Skeletal muscle cell (primary cell): Measurements from ENCODE around the gene TRPM1.

ENCODE experiments used
- DNase-seq: peaks from one replicate; pipeline ENCODE4 v3.0.0-alpha.2; 2010; ENCODE audit warnings: low read depth
- H3K4me3 ChIP-seq: 2 replicates; pipeline ENCODE4 v1.5.1; 2011; ENCODE audit warnings: low read depth, mild to moderate bottlenecking, control low read depth, low read length, moderate library complexity

The TRPM1 gene

GRCh38 chr15:31031471-31032067 lies 70.0 kb downstream of the TRPM1 start:
- no peak overlapping the region for H3K4me3 ChIP-seq
- DNase-seq: no peak

GRCh38 chr15:31027910-31028578 lies 73.5 kb downstream of the TRPM1 start:
- DNase-seq: no peak
- no peak overlapping the region for H3K4me3 ChIP-seq

- DNase-seq: no peak
- H3K4me3 ChIP-seq: no peak overlapping the region
Observed at GRCh38 chr15:31025996-31026395, 75.5 kb downstream of the TRPM1 start.

GRCh38 chr15:31024979-31025378 lies 76.5 kb downstream of the TRPM1 start:
- DNase-seq: peak; percentile 25
- H3K4me3 ChIP-seq: no peak overlapping the region

- DNase-seq: peak; percentile 91
- H3K4me3 ChIP-seq: no peak overlapping the region
Observed at GRCh38 chr15:31024330-31024729, 77.2 kb downstream of the TRPM1 start.

GRCh38 chr15:31023841-31024240 lies 77.7 kb downstream of the TRPM1 start:
- DNase-seq: no peak
- no peak overlapping the region for H3K4me3 ChIP-seq

GRCh38 chr15:31021067-31021665 lies 80.4 kb downstream of the TRPM1 start:
- no peak overlapping the region for H3K4me3 ChIP-seq
- DNase-seq: no peak

GRCh38 chr15:31020542-31020941 lies 81.0 kb downstream of the TRPM1 start:
- H3K4me3 ChIP-seq: no peak overlapping the region
- DNase-seq: no peak

- DNase-seq: no peak
Observed at GRCh38 chr15:31019986-31020385, 81.5 kb downstream of the TRPM1 start.

GRCh38 chr15:31017311-31017710 lies 84.2 kb downstream of the TRPM1 start:
- no peak overlapping the region for H3K4me3 ChIP-seq
- DNase-seq: no peak

More at GRCh38 chr15:31019986-31020385, 81.5 kb downstream of the TRPM1 start:
- H3K4me3 ChIP-seq: no peak overlapping the region

GRCh38 chr15:31016446-31016915 lies 85.0 kb downstream of the TRPM1 start:
- no peak for DNase-seq
- H3K4me3 ChIP-seq: no peak overlapping the region

GRCh38 chr15:31014608-31014925 lies 87.0 kb downstream of the TRPM1 start:
- H3K4me3 ChIP-seq: no peak overlapping the region
- no peak for DNase-seq

- no peak overlapping the region for H3K4me3 ChIP-seq
- no peak for DNase-seq
Observed at GRCh38 chr15:31013863-31014607, 87.5 kb downstream of the TRPM1 start.

- H3K4me3 ChIP-seq: no peak overlapping the region
- no peak for DNase-seq
Observed at GRCh38 chr15:31012455-31012854, 89.1 kb downstream of the TRPM1 start.

- no peak for DNase-seq
Observed at GRCh38 chr15:31010036-31010435, 91.5 kb downstream of the TRPM1 start.

GRCh38 chr15:31005660-31006059 lies 95.9 kb downstream of the TRPM1 start:
- DNase-seq: no peak
- no peak overlapping the region for H3K4me3 ChIP-seq

More at GRCh38 chr15:31010036-31010435, 91.5 kb downstream of the TRPM1 start:
- H3K4me3 ChIP-seq: no peak overlapping the region

GRCh38 chr15:31004220-31004733 lies 97.2 kb downstream of the TRPM1 start:
- no peak for DNase-seq
- H3K4me3 ChIP-seq: no peak overlapping the region

- no peak for DNase-seq
- no peak overlapping the region for H3K4me3 ChIP-seq
Observed at GRCh38 chr15:31001702-31002101, 99.8 kb downstream of the TRPM1 start.

GRCh38 chr15:30999729-31000128 lies 101.8 kb downstream of the TRPM1 start:
- no peak for DNase-seq
- H3K4me3 ChIP-seq: no peak overlapping the region

- no peak overlapping the region for H3K4me3 ChIP-seq
- no peak for DNase-seq
Observed at GRCh38 chr15:30997270-30997669, 104.3 kb downstream of the TRPM1 start.
